Liver (tissue), 9 donors: Measurements from ENCODE around the gene SCN10A. TPM values are rescaled to one million over a fixed set of nuclear protein-coding genes. Genes with fewer than 3 reads are reported as not detected.

ENCODE experiments used
- DNase-seq: peaks from one replicate; pipeline ENCODE4 v3.0.0-alpha.2; 2017; ENCODE audit warnings: low spot score
- H3K27ac ChIP-seq, 2 donors: one replicate each; pipeline ENCODE4 v1.7.0; 2013; ENCODE audit warnings: inconsistent platforms in 2 of 2, low read length in 2 of 2, control low read depth in 1 of 2, low read depth in 1 of 2, mild to moderate bottlenecking in 1 of 2
- H3K27me3 ChIP-seq, 4 donors: one replicate each; pipeline versions ENCODE4 v1.6.1 to v1.7.0; 2013; ENCODE audit warnings: low read length in 3 of 4, inconsistent platforms in 1 of 4, mild to moderate bottlenecking in 1 of 4, moderate library complexity in 1 of 4; ENCODE audit not compliant: control insufficient read depth in 4 of 4, insufficient read depth in 4 of 4
- H3K36me3 ChIP-seq, 4 donors: one replicate each; pipeline versions ENCODE4 v1.6.1 to v1.7.0; 2013; ENCODE audit warnings: low read length in 3 of 4, mild to moderate bottlenecking in 3 of 4, low read depth in 1 of 4, moderate library complexity in 1 of 4; ENCODE audit not compliant: control insufficient read depth in 4 of 4, insufficient read depth in 3 of 4
- H3K4me1 ChIP-seq, 4 donors: one replicate each; pipeline versions ENCODE4 v1.6.1 to v1.7.0; 2013; ENCODE audit warnings: low read length in 3 of 4, mild to moderate bottlenecking in 3 of 4, moderate library complexity in 1 of 4; ENCODE audit not compliant: control insufficient read depth in 4 of 4, insufficient read depth in 4 of 4
- H3K4me3 ChIP-seq, 3 donors: one replicate each; pipeline versions ENCODE4 v1.6.1 to v1.7.0; 2013; ENCODE audit warnings: low read length in 3 of 3, control low read depth in 1 of 3, low read depth in 1 of 3, mild to moderate bottlenecking in 1 of 3
- H3K9ac ChIP-seq, 2 donors: one replicate each; pipeline ENCODE4 v1.7.0; 2013; ENCODE audit warnings: low read length in 2 of 2, mild to moderate bottlenecking in 2 of 2, moderate library complexity in 2 of 2, control low read depth in 1 of 2, low read depth in 1 of 2
- H3K9me3 ChIP-seq, 4 donors: one replicate each; pipeline versions ENCODE4 v1.6.1 to v1.7.0; 2013; ENCODE audit warnings: low read length in 3 of 4; ENCODE audit not compliant: control insufficient read depth in 4 of 4
- CTCF ChIP-seq: fragments of 150-350 bp; IDR thresholded peaks from 2 replicates; pipeline ENCODE4 v1.5.1; 2017; ENCODE audit warnings: improper control_type of control experiment, low read depth, low read length; ENCODE audit not compliant: missing input control
- EGR1 ChIP-seq, 2 donors: IDR thresholded peaks; 2 replicates each; pipeline ENCODE4 v1.6.1; 2016 to 2018; ENCODE audit warnings: antibody characterized with exemption in 2 of 2, low read depth in 2 of 2
- FOXA1 ChIP-seq: IDR thresholded peaks from 2 replicates; pipeline ENCODE4 v1.6.1; 2016; ENCODE audit warnings: antibody characterized with exemption
- GABPA ChIP-seq, 2 donors: IDR thresholded peaks in 1 of 2; conservative IDR thresholded peaks in 1 of 2; 2 replicates each; pipeline ENCODE4 v1.6.1; 2016; ENCODE audit warnings: antibody characterized with exemption in 2 of 2, mild to moderate bottlenecking in 1 of 2, moderate library complexity in 1 of 2
- HNF4A ChIP-seq, 2 donors: conservative IDR thresholded peaks; 2 replicates each; pipeline ENCODE4 v1.6.1; 2016; ENCODE audit warnings: antibody characterized with exemption in 2 of 2, mild to moderate bottlenecking in 2 of 2
- MAX ChIP-seq: IDR thresholded peaks from 2 replicates; pipeline ENCODE4 v1.6.1; 2016; ENCODE audit warnings: antibody characterized with exemption
- NR2F2 ChIP-seq: IDR thresholded peaks from 2 replicates; pipeline ENCODE4 v1.6.1; 2016; ENCODE audit warnings: antibody characterized with exemption
- RAD21 ChIP-seq, 2 donors: IDR thresholded peaks; 2 replicates each; pipeline ENCODE4 v1.6.1; 2016; ENCODE audit warnings: antibody characterized with exemption in 2 of 2, mild to moderate bottlenecking in 2 of 2
- REST ChIP-seq: IDR thresholded peaks from 2 replicates; pipeline ENCODE4 v1.6.1; 2016; ENCODE audit warnings: antibody characterized with exemption, mild to moderate bottlenecking
- YY1 ChIP-seq: IDR thresholded peaks from 2 replicates; pipeline ENCODE4 v1.6.1; 2016; ENCODE audit warnings: antibody characterized with exemption, mild to moderate bottlenecking
- WGBS: extraction: QIAGEN DNeasy Blood & Tissue Kit; methylation state at CpG from one replicate; pipeline ENCODE4 v1.1.7; 2013; 5-methylcytosine and 5-hydroxymethylcytosine counted together
- polyA plus RNA-seq, 2 donors: library from polyadenylated mRNA; stranded (reverse) in 1 of 2; unstranded in 1 of 2; fragments of 200-250 nt in 1 of 2; fragments of >200 nt in 1 of 2; fragmentation: Nextera tagmentation in 1 of 2; extraction: Ambion mirVana in 1 of 2; gene quantifications; one replicate each; pipeline versions ENCODE4 v1.2.1 to v1.2.3, GENCODE V29; 2013 to 2015
- total RNA-seq, 2 donors: library from RNA; depleted of rRNA; stranded (reverse); fragments of >200 nt; gene quantifications; one replicate each; pipeline ENCODE4 v1.2.3, GENCODE V29; 2014
- TF ChIP-seq, protein P1 (sequence below): IDR thresholded peaks from 2 replicates; pipeline ENCODE4 v1.6.1; 2016; ENCODE audit warnings: antibody characterized with exemption
- donor health status: healthy.
- donor health status: healthy.
- donor health status: healthy.
- donor health status: healthy.
- donor health status: healthy.

Gene SCN10A
- total and polyA plus RNA-seq, 4 donors, result under 0.01 TPM; not detected in 3

GRCh38 chr3:38657369-38657768 is 158.6 kb downstream of the SCN10A start:
- H3K4me1 ChIP-seq, result no peaks in the 10 kb centered on the region
- 62% methylated on average over 5 of the region's 5 CpGs for WGBS
- no peak overlapping the region for H3K4me3 ChIP-seq
- no peak overlapping the region for H3K9ac ChIP-seq
- H3K36me3 ChIP-seq, result no peaks in the 10 kb centered on the region
- peaks cover 0 to 11% (median 5%) of the 10 kb centered on the region in 4 donors for H3K27me3 ChIP-seq
- peaks cover 0 to 13% (median 2%) of the 10 kb centered on the region in 4 donors for H3K9me3 ChIP-seq
- no peak overlapping the region for H3K27ac ChIP-seq
- DNase-seq, result no peak
- TF ChIP-seq YY1, result no peak
- no peak for TF ChIP-seq HNF4A (conservative IDR thresholded peaks at IDR 0.05)
- no peak for TF ChIP-seq REST
- TF ChIP-seq GABPA (IDR thresholded peaks at IDR 0.05 in 1 of 2, conservative IDR thresholded peaks at IDR 0.05 in 1 of 2), result no peak
- TF ChIP-seq, protein P1, sequence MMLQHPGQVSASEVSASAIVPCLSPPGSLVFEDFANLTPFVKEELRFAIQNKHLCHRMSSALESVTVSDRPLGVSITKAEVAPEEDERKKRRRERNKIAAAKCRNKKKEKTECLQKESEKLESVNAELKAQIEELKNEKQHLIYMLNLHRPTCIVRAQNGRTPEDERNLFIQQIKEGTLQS, result no peak
- TF ChIP-seq NR2F2, result no peak
- no peak for TF ChIP-seq RAD21 (IDR thresholded peaks at IDR 0.05)

DNA sequence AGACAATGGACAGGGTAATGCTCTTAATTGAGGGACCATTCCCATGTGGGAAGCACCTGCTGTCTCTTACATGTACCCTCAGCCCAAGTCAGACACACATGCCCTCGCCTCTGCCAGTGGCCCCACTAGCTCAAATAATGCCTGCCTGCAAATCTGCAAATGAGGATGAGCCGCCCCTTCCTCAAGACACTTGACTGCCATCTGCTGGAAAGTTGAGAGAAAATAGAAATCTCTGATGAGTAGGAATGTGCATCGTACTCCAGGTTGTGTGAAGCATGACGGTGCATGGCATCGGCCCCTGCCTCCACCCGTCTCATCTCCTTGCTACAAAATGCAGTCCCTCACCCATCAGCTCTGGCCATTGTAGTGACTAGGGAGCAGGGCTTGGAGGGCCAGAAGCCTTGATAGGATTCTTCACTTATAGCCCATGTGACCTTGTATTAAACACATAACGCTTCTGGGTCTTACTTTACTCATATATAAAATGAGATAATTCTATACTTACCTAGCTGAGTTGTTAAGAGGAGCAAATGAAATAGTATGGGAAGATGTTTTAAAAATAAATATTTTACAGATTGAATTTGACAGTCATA is 160.2 kb downstream of the SCN10A start:
- Histone ChIP-seq H3K27me3 (peaks cover 0 to 14% (median 6%) of the 10 kb centered on the region in 4 donors), H3K36me3 (no peaks in the 10 kb centered on the region), H3K9ac (no peak overlapping the region), H3K27ac (no peak overlapping the region), H3K9me3 (no peaks in the 10 kb centered on the region), H3K4me3 (no peak overlapping the region), H3K4me1 (peaks cover 0 to 4% (median 0%) of the 10 kb centered on the region in 4 donors)
- WGBS, result 17% methylated on average over 7 of the region's 7 CpGs
- TF ChIP-seq RAD21 (IDR thresholded peaks at IDR 0.05) (peak; percentile 65 to 77), EGR1 (IDR thresholded peaks at IDR 0.05; ENCODE audit: low read depth in 2 of 2) (no peak), MAX (no peak), FOXA1 (no peak), NR2F2 (no peak), CTCF (peak; percentile 32)
- DNase-seq, result no peak
